Activated CD4-positive, alpha-beta memory T cell treated with anti-CD3 and anti-CD28 coated beads for 36 hours (primary cell): ENCODE measurements around the gene EXD3. TPM values are rescaled to one million over a fixed set of nuclear protein-coding genes. Genes with fewer than 3 reads are reported as not detected.
"Not testable (repeated sequence)": the region's sequence is repeated elsewhere in the genome, so short reads cannot be mapped to it uniquely, and the experiment has no call there.

Source experiments
- CTCF ChIA-PET: fragments of 350-600 bp; sonication (Branson Sonifier 250); formaldehyde crosslinking; loops from one replicate; lab custom pipeline; 2021; ENCODE audit warnings: antibody characterized with exemption, inconsistent platforms; lab: Charles Lee
- POLR2A ChIA-PET: fragments of 350-600 bp; sonication (Branson Sonifier 250); formaldehyde crosslinking; loops from one replicate; lab custom pipeline; 2021; ENCODE audit warnings: antibody characterized with exemption; lab: Charles Lee
- DNase-seq: peaks from one replicate; pipeline ENCODE4 v3.0.0-alpha.2; 2020
- H3K27ac Mint-ChIP-seq: one replicate; pipeline ENCODE4 v1.8.0; 2021; ENCODE audit warnings: mixed read lengths
- H3K27me3 Mint-ChIP-seq: one replicate; pipeline ENCODE4 v1.8.0; 2021; ENCODE audit warnings: mixed read lengths
- H3K36me3 Mint-ChIP-seq: one replicate; pipeline ENCODE4 v1.8.0; 2021; ENCODE audit warnings: mixed read lengths
- H3K4me1 Mint-ChIP-seq: one replicate; pipeline ENCODE4 v1.8.0; 2021; ENCODE audit warnings: low read depth, mixed read lengths
- H3K4me3 Mint-ChIP-seq: one replicate; pipeline ENCODE4 v1.8.0; 2021; ENCODE audit warnings: mild to moderate bottlenecking, mixed read lengths
- H3K9me3 Mint-ChIP-seq: one replicate; pipeline ENCODE4 v1.8.0; 2021; ENCODE audit warnings: mixed read lengths
- intact Hi-C: fragments of 100-400 bp; cut with micrococcal nuclease; formaldehyde crosslinking; loops from one replicate; pipeline ENCODE4 v1.15.1; 2023
- total RNA-seq, 2 experiments: library from RNA; stranded (reverse); gene quantifications; one replicate each; pipeline ENCODE4 v1.2.3, GENCODE V29; 2021

EXD3 gene
- total RNA-seq, 2 experiments from 2014 or later = 13.5 to 13.6 TPM

- Mint-ChIP-seq H3K4me3 (no peak overlapping the region), H3K27ac (no peak overlapping the region), H3K9me3 (peaks cover 10% of the 10 kb centered on the region), H3K36me3 (peaks cover 5% of the 10 kb centered on the region), H3K4me1 (no peaks in the 10 kb centered on the region), H3K27me3 (no peaks in the 10 kb centered on the region)
- intact Hi-C loops = no loop called here
- ChIA-PET POLR2A (no interaction called here), CTCF (interaction anchor here (1.4 kb wide), 1 partner anchor 70 kb away, joined by 3 read pairs; the partner anchor contains the start of genes EXD3 and NOXA1)
- no peak for DNase-seq
Observed at GRCh38 chr9:137352511-137353222, 70.3 kb downstream of the EXD3 start.

- DNase-seq = no peak
- POLR2A ChIA-PET = no interaction called here
- Mint-ChIP-seq H3K4me1 (no peaks in the 10 kb centered on the region), H3K27ac (no peak overlapping the region), H3K27me3 (no peaks in the 10 kb centered on the region), H3K4me3 (no peak overlapping the region), H3K36me3 (peaks cover 2% of the 10 kb centered on the region), H3K9me3 (peaks cover 4% of the 10 kb centered on the region)
- intact Hi-C loops = no loop called here
- CTCF ChIA-PET = interaction anchor here (1.4 kb wide), 1 partner anchor 71 kb away, joined by 3 read pairs; the partner anchor contains the start of genes EXD3 and NOXA1
Observed at GRCh38 chr9:137351781-137352501, 71.0 kb downstream of the EXD3 start.

- intact Hi-C loops = no loop called here
- H3K4me1 Mint-ChIP-seq = no peaks in the 10 kb centered on the region
- H3K27ac Mint-ChIP-seq = no peak overlapping the region
- H3K9me3 Mint-ChIP-seq = peaks cover 5% of the 10 kb centered on the region
- peaks cover 6% of the 10 kb centered on the region for H3K36me3 Mint-ChIP-seq
- ChIA-PET CTCF (no interaction called here), POLR2A (no interaction called here)
- no peak overlapping the region for H3K4me3 Mint-ChIP-seq
- H3K27me3 Mint-ChIP-seq = no peaks in the 10 kb centered on the region
- DNase-seq = no peak
Observed at GRCh38 chr9:137350696-137351584, 72.0 kb downstream of the EXD3 start.

- ChIA-PET CTCF (no interaction called here), POLR2A (no interaction called here)
- H3K4me1 Mint-ChIP-seq = no peaks in the 10 kb centered on the region
- H3K9me3 Mint-ChIP-seq = peaks cover 5% of the 10 kb centered on the region
- H3K27ac Mint-ChIP-seq = no peak overlapping the region
- no peak for DNase-seq
- no peak overlapping the region for H3K4me3 Mint-ChIP-seq
- intact Hi-C loops = no loop called here
- H3K36me3 Mint-ChIP-seq = peaks cover 6% of the 10 kb centered on the region
- no peaks in the 10 kb centered on the region for H3K27me3 Mint-ChIP-seq
Observed at GRCh38 chr9:137349471-137350033, 73.4 kb downstream of the EXD3 start.

- no peaks in the 10 kb centered on the region for H3K27me3 Mint-ChIP-seq
- H3K4me1 Mint-ChIP-seq = no peaks in the 10 kb centered on the region
- H3K9me3 Mint-ChIP-seq = peaks cover 5% of the 10 kb centered on the region
- ChIA-PET CTCF (no interaction called here), POLR2A (no interaction called here)
- peaks cover 6% of the 10 kb centered on the region for H3K36me3 Mint-ChIP-seq
- intact Hi-C loops = no loop called here
- H3K27ac Mint-ChIP-seq = no peak overlapping the region
- H3K4me3 Mint-ChIP-seq = no peak overlapping the region
- DNase-seq = no peak
Observed at GRCh38 chr9:137348769-137349470, 74.0 kb downstream of the EXD3 start.

- intact Hi-C loops = no loop called here
- H3K4me1 Mint-ChIP-seq = no peaks in the 10 kb centered on the region
- DNase-seq = no peak
- H3K9me3 Mint-ChIP-seq = peaks cover 5% of the 10 kb centered on the region
- peaks cover 6% of the 10 kb centered on the region for H3K36me3 Mint-ChIP-seq
- ChIA-PET POLR2A (no interaction called here), CTCF (no interaction called here)
- H3K4me3 Mint-ChIP-seq = no peak overlapping the region
- no peak overlapping the region for H3K27ac Mint-ChIP-seq
- H3K27me3 Mint-ChIP-seq = no peaks in the 10 kb centered on the region
Observed at GRCh38 chr9:137347928-137348327, 75.0 kb downstream of the EXD3 start.

GRCh38 chr9:137342482-137342881 lies 80.5 kb downstream of the EXD3 start:
- Mint-ChIP-seq H3K27me3 (no peaks in the 10 kb centered on the region), H3K9me3 (peaks cover 7% of the 10 kb centered on the region), H3K27ac (no peak overlapping the region), H3K36me3 (peaks cover 6% of the 10 kb centered on the region), H3K4me3 (no peak overlapping the region), H3K4me1 (no peaks in the 10 kb centered on the region)
- DNase-seq = no peak
- intact Hi-C loops = no loop called here
- POLR2A ChIA-PET = no interaction called here
- CTCF ChIA-PET = no interaction called here

- intact Hi-C loops = no loop called here
- H3K27me3 Mint-ChIP-seq = no peaks in the 10 kb centered on the region
- H3K27ac Mint-ChIP-seq = no peak overlapping the region
- DNase-seq = no peak
- H3K4me3 Mint-ChIP-seq = no peak overlapping the region
- no peaks in the 10 kb centered on the region for H3K4me1 Mint-ChIP-seq
- peaks cover 11% of the 10 kb centered on the region for H3K9me3 Mint-ChIP-seq
- POLR2A ChIA-PET = no interaction called here
- CTCF ChIA-PET = no interaction called here
- H3K36me3 Mint-ChIP-seq = no peaks in the 10 kb centered on the region
Observed at GRCh38 chr9:137341227-137341626, 81.7 kb downstream of the EXD3 start.

- H3K9me3 Mint-ChIP-seq = peaks cover 17% of the 10 kb centered on the region
- H3K4me1 Mint-ChIP-seq, CTCF ChIA-PET, H3K27ac Mint-ChIP-seq, DNase-seq, POLR2A ChIA-PET, H3K36me3 Mint-ChIP-seq, H3K27me3 Mint-ChIP-seq, H3K4me3 Mint-ChIP-seq, intact Hi-C loops: not testable (repeated sequence)
Observed at GRCh38 chr9:137339908-137340462, 83.0 kb downstream of the EXD3 start.

- H3K27me3 Mint-ChIP-seq = no peaks in the 10 kb centered on the region
- intact Hi-C loops = no loop called here
- H3K4me3 Mint-ChIP-seq = no peak overlapping the region
- H3K27ac Mint-ChIP-seq = no peak overlapping the region
- H3K36me3 Mint-ChIP-seq = peaks cover 2% of the 10 kb centered on the region
- CTCF ChIA-PET = no interaction called here
- H3K4me1 Mint-ChIP-seq = no peaks in the 10 kb centered on the region
- no peak for DNase-seq
- POLR2A ChIA-PET = no interaction called here
- H3K9me3 Mint-ChIP-seq = peaks cover 17% of the 10 kb centered on the region
Observed at GRCh38 chr9:137339045-137339907, 83.7 kb downstream of the EXD3 start.

GRCh38 chr9:137336735-137337134 lies 86.2 kb downstream of the EXD3 start:
- Mint-ChIP-seq H3K27ac (no peak overlapping the region), H3K27me3 (no peaks in the 10 kb centered on the region), H3K4me3 (no peak overlapping the region), H3K4me1 (no peaks in the 10 kb centered on the region), H3K9me3 (peaks cover 17% of the 10 kb centered on the region), H3K36me3 (peaks cover 2% of the 10 kb centered on the region)
- intact Hi-C loops = no loop called here
- POLR2A ChIA-PET = no interaction called here
- DNase-seq = no peak
- CTCF ChIA-PET = no interaction called here
